ENCODE data around the gene SLC23A1. TPM values are rescaled to one million over a fixed set of nuclear protein-coding genes. Genes with fewer than 3 reads are reported as not detected.

SLC23A1 gene
- total RNA-seq, 1 experiment from 2014 or later = not detected

- no TSS peak for BruUV-seq (replicated peaks)
- Histone ChIP-seq H3K27me3 (replicated peaks; ENCODE audit: insufficient read depth, low read depth, low read length, poor library complexity) (no peaks in the 10 kb centered on the region), H3K4me1 (ENCODE audit: insufficient read depth, low read length, poor library complexity, severe bottlenecking) (peaks cover 12% of the 10 kb centered on the region), H3K27ac (ENCODE audit: low read depth, low read length, poor library complexity, severe bottlenecking) (no peak overlapping the region), H3K4me3 (ENCODE audit: low read depth, low read length, poor library complexity, severe bottlenecking) (no peak overlapping the region), H3K9me3 (ENCODE audit: low read depth, low read length, poor library complexity, severe bottlenecking) (no peaks in the 10 kb centered on the region), H3K36me3 (ENCODE audit: insufficient read depth, low read length, poor library complexity, severe bottlenecking) (peaks cover 4% of the 10 kb centered on the region)
- no peak for DNase-seq (ENCODE audit: low spot score)
- intact Hi-C loops (cut with micrococcal nuclease; ENCODE audit: unreplicated experiment) = no loop called here
- CTCF ChIA-PET = no interaction called here
- POLR2A ChIA-PET (ENCODE audit: low non-redundant PET) = interaction anchor here (0.5 kb wide), 1 partner anchor 1300 kb away, joined by 8 read pairs; no protein-coding TSS in a partner anchor
- TF ChIP-seq EZH2 (IDR thresholded peaks at IDR 0.05; ENCODE audit: borderline replicate concordance, low read depth, low read length, poor library complexity, severe bottlenecking) (no peak), CTCF (conservative IDR thresholded peaks at IDR 0.05; ENCODE audit: low read depth, low read length) (no peak)
These were observed 38.9 kb downstream of the SLC23A1 start for GRCh38 chr5:139344177-139344576.

- H3K4me3 ChIP-seq (ENCODE audit: low read depth, low read length, poor library complexity, severe bottlenecking) = peak overlapping the region; percentile 74
- peak overlapping the region; percentile 99 for H3K27ac ChIP-seq (ENCODE audit: low read depth, low read length, poor library complexity, severe bottlenecking)
- ChIA-PET POLR2A (ENCODE audit: low non-redundant PET) (interaction anchor here (0.5 kb wide), 1 partner anchor 1299 kb away, joined by 8 read pairs; no protein-coding TSS in a partner anchor), CTCF (no interaction called here)
- no peaks in the 10 kb centered on the region for H3K27me3 ChIP-seq (replicated peaks; ENCODE audit: insufficient read depth, low read depth, low read length, poor library complexity)
- TSS peak; percentile 31 for BruUV-seq (replicated peaks)
- H3K36me3 ChIP-seq (ENCODE audit: insufficient read depth, low read length, poor library complexity, severe bottlenecking) = peaks cover 4% of the 10 kb centered on the region
- no peaks in the 10 kb centered on the region for H3K9me3 ChIP-seq (ENCODE audit: low read depth, low read length, poor library complexity, severe bottlenecking)
- no peak for DNase-seq (ENCODE audit: low spot score)
- peaks cover 12% of the 10 kb centered on the region for H3K4me1 ChIP-seq (ENCODE audit: insufficient read depth, low read length, poor library complexity, severe bottlenecking)
- TF ChIP-seq CTCF (conservative IDR thresholded peaks at IDR 0.05; ENCODE audit: low read depth, low read length) (no peak), EZH2 (IDR thresholded peaks at IDR 0.05; ENCODE audit: borderline replicate concordance, low read depth, low read length, poor library complexity, severe bottlenecking) (no peak)
- intact Hi-C loops (cut with micrococcal nuclease; ENCODE audit: unreplicated experiment) = no loop called here
These were observed 39.6 kb downstream of the SLC23A1 start for GRCh38 chr5:139343476-139343875.

GRCh38 chr5:139342423-139342723 is 40.7 kb downstream of the SLC23A1 start:
- Histone ChIP-seq H3K4me3 (ENCODE audit: low read depth, low read length, poor library complexity, severe bottlenecking) (peak overlapping the region; percentile 74), H3K27ac (ENCODE audit: low read depth, low read length, poor library complexity, severe bottlenecking) (peak overlapping the region; percentile 99), H3K9me3 (ENCODE audit: low read depth, low read length, poor library complexity, severe bottlenecking) (no peaks in the 10 kb centered on the region), H3K36me3 (ENCODE audit: insufficient read depth, low read length, poor library complexity, severe bottlenecking) (peaks cover 4% of the 10 kb centered on the region), H3K4me1 (ENCODE audit: insufficient read depth, low read length, poor library complexity, severe bottlenecking) (peaks cover 12% of the 10 kb centered on the region), H3K27me3 (replicated peaks; ENCODE audit: insufficient read depth, low read depth, low read length, poor library complexity) (no peaks in the 10 kb centered on the region)
- TF ChIP-seq CTCF (conservative IDR thresholded peaks at IDR 0.05; ENCODE audit: low read depth, low read length) (no peak), EZH2 (IDR thresholded peaks at IDR 0.05; ENCODE audit: borderline replicate concordance, low read depth, low read length, poor library complexity, severe bottlenecking) (no peak)
- no TSS peak for BruUV-seq (replicated peaks)
- ChIA-PET CTCF (interaction anchor here (0.6 kb wide), 2 partner anchors 367 to 892 kb away, joined by 3 to 4 read pairs; no protein-coding TSS in a partner anchor), POLR2A (ENCODE audit: low non-redundant PET) (interaction anchor here (0.6 to 1.2 kb wide), 7 partner anchors 11 to 1612 kb away, joined by 3 to 22 read pairs (median 3); partner anchors contain the start of genes KIF20A, MATR3 and SPATA24)
- no peak for DNase-seq (ENCODE audit: low spot score)
- intact Hi-C loops (cut with micrococcal nuclease; ENCODE audit: unreplicated experiment) = no loop called here

All from A673 (cell line).